ENCODE data around the gene KRT15.

Gene KRT15

GRCh38 chr17:41492771-41493170 lies 25.9 kb downstream of the KRT15 start:
- Histone ChIP-seq H4K20me1 (ENCODE audit: insufficient read depth, low read length, poor library complexity, severe bottlenecking) (no peaks in the 10 kb centered on the region), H3K79me2 (ENCODE audit: insufficient read depth, low read length) (no peaks in the 10 kb centered on the region), H3K36me3 (ENCODE audit: insufficient read depth, low read length) (no peaks in the 10 kb centered on the region), H3K9ac (ENCODE audit: low read depth, low read length, poor library complexity, severe bottlenecking) (no peak overlapping the region), H2AFZ (ENCODE audit: low read length) (no peak overlapping the region), H3K4me1 (ENCODE audit: insufficient read depth, low read length, poor library complexity, severe bottlenecking) (peaks cover 10% of the 10 kb centered on the region), H3K9me2 (replicated peaks; ENCODE audit: low read depth, low read length) (no peaks in the 10 kb centered on the region), H3K4me3 (ENCODE audit: low read length, poor library complexity, severe bottlenecking) (no peak overlapping the region), H3K27me3 (ENCODE audit: insufficient read depth, low read length, poor library complexity, severe bottlenecking) (no peaks in the 10 kb centered on the region), H3K9me3 (ENCODE audit: insufficient read depth, low read depth, low read length) (no peaks in the 10 kb centered on the region), H3K4me2 (ENCODE audit: low read depth, low read length, poor library complexity, severe bottlenecking) (no peak overlapping the region), H3F3A (ENCODE audit: low read depth) (no peaks in the 10 kb centered on the region)
- TF ChIP-seq EZH2phosphoT487 (IDR thresholded peaks at IDR 0.05; ENCODE audit: borderline replicate concordance) (no peak), CTCF (conservative IDR thresholded peaks at IDR 0.05; ENCODE audit: low read length) (no peak)

GRCh38 chr17:41492351-41492750 lies 26.3 kb downstream of the KRT15 start:
- H3F3A ChIP-seq (ENCODE audit: low read depth) = no peaks in the 10 kb centered on the region
- H3K36me3 ChIP-seq (ENCODE audit: insufficient read depth, low read length) = no peaks in the 10 kb centered on the region
- no peaks in the 10 kb centered on the region for H3K27me3 ChIP-seq (ENCODE audit: insufficient read depth, low read length, poor library complexity, severe bottlenecking)
- no peaks in the 10 kb centered on the region for H3K79me2 ChIP-seq (ENCODE audit: insufficient read depth, low read length)
- H3K9me3 ChIP-seq (ENCODE audit: insufficient read depth, low read depth, low read length) = no peaks in the 10 kb centered on the region
- no peak overlapping the region for H3K9ac ChIP-seq (ENCODE audit: low read depth, low read length, poor library complexity, severe bottlenecking)
- TF ChIP-seq EZH2phosphoT487 (IDR thresholded peaks at IDR 0.05; ENCODE audit: borderline replicate concordance) (no peak), CTCF (conservative IDR thresholded peaks at IDR 0.05; ENCODE audit: low read length) (no peak)
- H3K4me2 ChIP-seq (ENCODE audit: low read depth, low read length, poor library complexity, severe bottlenecking) = no peak overlapping the region
- H2AFZ ChIP-seq (ENCODE audit: low read length) = no peak overlapping the region
- H4K20me1 ChIP-seq (ENCODE audit: insufficient read depth, low read length, poor library complexity, severe bottlenecking) = no peaks in the 10 kb centered on the region
- peaks cover 10% of the 10 kb centered on the region for H3K4me1 ChIP-seq (ENCODE audit: insufficient read depth, low read length, poor library complexity, severe bottlenecking)
- no peak overlapping the region for H3K4me3 ChIP-seq (ENCODE audit: low read length, poor library complexity, severe bottlenecking)
- H3K9me2 ChIP-seq (replicated peaks; ENCODE audit: low read depth, low read length) = no peaks in the 10 kb centered on the region

- no peaks in the 10 kb centered on the region for H3K36me3 ChIP-seq (ENCODE audit: insufficient read depth, low read length)
- no peaks in the 10 kb centered on the region for H3K79me2 ChIP-seq (ENCODE audit: insufficient read depth, low read length)
- no peaks in the 10 kb centered on the region for H3K9me3 ChIP-seq (ENCODE audit: insufficient read depth, low read depth, low read length)
- no peaks in the 10 kb centered on the region for H4K20me1 ChIP-seq (ENCODE audit: insufficient read depth, low read length, poor library complexity, severe bottlenecking)
- H3F3A ChIP-seq (ENCODE audit: low read depth) = no peaks in the 10 kb centered on the region
- H3K4me1 ChIP-seq (ENCODE audit: insufficient read depth, low read length, poor library complexity, severe bottlenecking) = peaks cover 6% of the 10 kb centered on the region
- H3K4me3 ChIP-seq (ENCODE audit: low read length, poor library complexity, severe bottlenecking) = no peak overlapping the region
- no peaks in the 10 kb centered on the region for H3K27me3 ChIP-seq (ENCODE audit: insufficient read depth, low read length, poor library complexity, severe bottlenecking)
- no peak for TF ChIP-seq EZH2phosphoT487 (IDR thresholded peaks at IDR 0.05; ENCODE audit: borderline replicate concordance)
- no peak for TF ChIP-seq CTCF (conservative IDR thresholded peaks at IDR 0.05; ENCODE audit: low read length)
- H3K4me2 ChIP-seq (ENCODE audit: low read depth, low read length, poor library complexity, severe bottlenecking) = no peak overlapping the region
- no peaks in the 10 kb centered on the region for H3K9me2 ChIP-seq (replicated peaks; ENCODE audit: low read depth, low read length)
- no peak overlapping the region for H3K9ac ChIP-seq (ENCODE audit: low read depth, low read length, poor library complexity, severe bottlenecking)
- no peak overlapping the region for H2AFZ ChIP-seq (ENCODE audit: low read length)
These were observed 27.2 kb downstream of the KRT15 start for GRCh38 chr17:41491476-41491875.

Data from Loucy (cell line).